ENCODE data around the gene FCHO1.

FCHO1 gene

GRCh38 chr19:17721111-17721628, 30.1 kb upstream of the FCHO1 start:
- Histone ChIP-seq H2AFZ (ENCODE audit: low read depth, low read length) (no peak overlapping the region), H3K9me3 (ENCODE audit: insufficient read depth, low read length, severe bottlenecking) (no peaks in the 10 kb centered on the region), H3K27me3 (ENCODE audit: insufficient read depth, low read length, poor library complexity) (no peaks in the 10 kb centered on the region), H4K20me1 (ENCODE audit: insufficient read depth, low read length) (peaks cover 50% of the 10 kb centered on the region), H3K79me2 (ENCODE audit: insufficient read depth, low read length) (peaks cover 66% of the 10 kb centered on the region), H3K4me1 (ENCODE audit: insufficient read depth, low read length) (peaks cover 37% of the 10 kb centered on the region), H3K36me3 (ENCODE audit: insufficient read depth, low read length) (peaks cover 45% of the 10 kb centered on the region), H3K9ac (ENCODE audit: low read depth, low read length) (peak overlapping the region; percentile 95), H3K4me2 (ENCODE audit: insufficient read depth, low read length) (peak overlapping the region; percentile 99), H3K4me3 (ENCODE audit: low read depth in 1 of 2, low read length in 2 of 2) (peak overlapping the region in 1 of 2 experiments; percentile 81; a peak in 2 of 4 replicates), H3K27ac (ENCODE audit: low read length) (peak overlapping the region; percentile 12; the same call in 1 of the 2 replicates)
- no peak for ATAC-seq (ENCODE audit: insufficient read depth, low read depth)
- DNase-seq: no peak
- TF ChIP-seq, protein P1, sequence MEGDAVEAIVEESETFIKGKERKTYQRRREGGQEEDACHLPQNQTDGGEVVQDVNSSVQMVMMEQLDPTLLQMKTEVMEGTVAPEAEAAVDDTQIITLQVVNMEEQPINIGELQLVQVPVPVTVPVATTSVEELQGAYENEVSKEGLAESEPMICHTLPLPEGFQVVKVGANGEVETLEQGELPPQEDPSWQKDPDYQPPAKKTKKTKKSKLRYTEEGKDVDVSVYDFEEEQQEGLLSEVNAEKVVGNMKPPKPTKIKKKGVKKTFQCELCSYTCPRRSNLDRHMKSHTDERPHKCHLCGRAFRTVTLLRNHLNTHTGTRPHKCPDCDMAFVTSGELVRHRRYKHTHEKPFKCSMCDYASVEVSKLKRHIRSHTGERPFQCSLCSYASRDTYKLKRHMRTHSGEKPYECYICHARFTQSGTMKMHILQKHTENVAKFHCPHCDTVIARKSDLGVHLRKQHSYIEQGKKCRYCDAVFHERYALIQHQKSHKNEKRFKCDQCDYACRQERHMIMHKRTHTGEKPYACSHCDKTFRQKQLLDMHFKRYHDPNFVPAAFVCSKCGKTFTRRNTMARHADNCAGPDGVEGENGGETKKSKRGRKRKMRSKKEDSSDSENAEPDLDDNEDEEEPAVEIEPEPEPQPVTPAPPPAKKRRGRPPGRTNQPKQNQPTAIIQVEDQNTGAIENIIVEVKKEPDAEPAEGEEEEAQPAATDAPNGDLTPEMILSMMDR (IDR thresholded peaks at IDR 0.05; ENCODE audit: borderline replicate concordance, extremely low read depth, low read length, poor library complexity, severe bottlenecking): no peak
- no peak for TF ChIP-seq EZH2 (IDR thresholded peaks at IDR 0.05; ENCODE audit: borderline replicate concordance, low read depth, low read length, severe bottlenecking)

- H3K9ac ChIP-seq (ENCODE audit: low read depth, low read length): peak overlapping the region; percentile 95; the same call in 1 of the 2 replicates
- peaks cover 56% of the 10 kb centered on the region for H4K20me1 ChIP-seq (ENCODE audit: insufficient read depth, low read length)
- peak overlapping the region; percentile 99; the same call in 1 of the 2 replicates for H3K4me2 ChIP-seq (ENCODE audit: insufficient read depth, low read length)
- no peaks in the 10 kb centered on the region for H3K9me3 ChIP-seq (ENCODE audit: insufficient read depth, low read length, severe bottlenecking)
- ATAC-seq (ENCODE audit: insufficient read depth, low read depth) (no peak), DNase-seq (no peak)
- peaks cover 68% of the 10 kb centered on the region for H3K79me2 ChIP-seq (ENCODE audit: insufficient read depth, low read length)
- peaks cover 37% of the 10 kb centered on the region for H3K4me1 ChIP-seq (ENCODE audit: insufficient read depth, low read length)
- peaks cover 51% of the 10 kb centered on the region for H3K36me3 ChIP-seq (ENCODE audit: insufficient read depth, low read length)
- no peak overlapping the region; a peak in 1 of 4 replicates for H3K4me3 ChIP-seq (ENCODE audit: low read depth in 1 of 2, low read length in 2 of 2)
- H3K27me3 ChIP-seq (ENCODE audit: insufficient read depth, low read length, poor library complexity): no peaks in the 10 kb centered on the region
- no peak overlapping the region for H3K27ac ChIP-seq (ENCODE audit: low read length)
- no peak overlapping the region for H2AFZ ChIP-seq (ENCODE audit: low read depth, low read length)
- TF ChIP-seq, protein P1 (IDR thresholded peaks at IDR 0.05; ENCODE audit: borderline replicate concordance, extremely low read depth, low read length, poor library complexity, severe bottlenecking): no peak
Measured at GRCh38 chr19:17721821-17722220, 29.5 kb upstream of the FCHO1 start.

- H3K79me2 ChIP-seq (ENCODE audit: insufficient read depth, low read length): peaks cover 78% of the 10 kb centered on the region
Measured at GRCh38 chr19:17722655-17723240, 28.5 kb upstream of the FCHO1 start.

More at GRCh38 chr19:17722655-17723240, 28.5 kb upstream of the FCHO1 start:
- no peaks in the 10 kb centered on the region for H3K27me3 ChIP-seq (ENCODE audit: insufficient read depth, low read length, poor library complexity)
- TF ChIP-seq EZH2 (IDR thresholded peaks at IDR 0.05; ENCODE audit: borderline replicate concordance, low read depth, low read length, severe bottlenecking): no peak
- TF ChIP-seq, protein P1 (IDR thresholded peaks at IDR 0.05; ENCODE audit: borderline replicate concordance, extremely low read depth, low read length, poor library complexity, severe bottlenecking): no peak
- H3K4me1 ChIP-seq (ENCODE audit: insufficient read depth, low read length): peaks cover 37% of the 10 kb centered on the region
- peaks cover 60% of the 10 kb centered on the region for H3K36me3 ChIP-seq (ENCODE audit: insufficient read depth, low read length)
- DNase-seq: no peak
- no peak overlapping the region for H2AFZ ChIP-seq (ENCODE audit: low read depth, low read length)
- ATAC-seq (ENCODE audit: insufficient read depth, low read depth): no peak
- no peak overlapping the region for H3K27ac ChIP-seq (ENCODE audit: low read length)
- H3K4me3 ChIP-seq (ENCODE audit: low read depth in 1 of 2, low read length in 2 of 2): no peak overlapping the region
- H4K20me1 ChIP-seq (ENCODE audit: insufficient read depth, low read length): peaks cover 65% of the 10 kb centered on the region
- no peaks in the 10 kb centered on the region for H3K9me3 ChIP-seq (ENCODE audit: insufficient read depth, low read length, severe bottlenecking)
- no peak overlapping the region for H3K4me2 ChIP-seq (ENCODE audit: insufficient read depth, low read length)
- H3K9ac ChIP-seq (ENCODE audit: low read depth, low read length): no peak overlapping the region
